ENCODE results near the gene VENTX. TPM values are rescaled to one million over a fixed set of nuclear protein-coding genes. Genes with fewer than 3 reads are reported as not detected.

Gene VENTX
- total and polyA plus RNA-seq, 10 of the 15 experiments (the other 5 are each of a cell fraction or from before 2014, with no cell fraction given), result 0.05 TPM; not detected in 9

- Histone ChIP-seq H3K27ac (ENCODE audit: control insufficient read depth, insufficient read depth) (no peak overlapping the region), H3K4me1 (ENCODE audit: control insufficient read depth, insufficient read depth, low read length) (peaks cover 12% of the 10 kb centered on the region), H3K27me3 (replicated peaks in 1 of 2; ENCODE audit: control insufficient read depth in 2 of 2, insufficient read depth in 2 of 2, low read length in 1 of 2) (no peaks in the 10 kb centered on the region), H3K9me3 (replicated peaks; ENCODE audit: control insufficient read depth, insufficient read depth, low read length) (no peaks in the 10 kb centered on the region), H3K4me3 (no peak overlapping the region), H3K36me3 (ENCODE audit: control insufficient read depth in 2 of 2, insufficient read depth in 2 of 2, low read length in 1 of 2) (peaks cover 8 to 21% of the 10 kb centered on the region in 2 experiments), H3K9ac (ENCODE audit: control insufficient read depth, insufficient read depth, low read length) (no peak overlapping the region), H3K4me2 (ENCODE audit: control insufficient read depth, insufficient read depth) (no peak overlapping the region), H2AFZ (ENCODE audit: control insufficient read depth, low read depth, low read length) (no peak overlapping the region), H4K20me1 (ENCODE audit: control insufficient read depth, insufficient read depth) (no peaks in the 10 kb centered on the region), H3K79me2 (ENCODE audit: control insufficient read depth, insufficient read depth, low read length) (no peaks in the 10 kb centered on the region)
- in situ Hi-C loops (cut with MboI), result no loop called here
- RAD21 ChIA-PET (ENCODE audit: unreplicated experiment), result no interaction called here
- FAIRE-seq (no peak), ATAC-seq (no peak), DNase-seq (ENCODE audit: low read depth, low spot score) (no peak)
- TF ChIP-seq, protein P1, sequence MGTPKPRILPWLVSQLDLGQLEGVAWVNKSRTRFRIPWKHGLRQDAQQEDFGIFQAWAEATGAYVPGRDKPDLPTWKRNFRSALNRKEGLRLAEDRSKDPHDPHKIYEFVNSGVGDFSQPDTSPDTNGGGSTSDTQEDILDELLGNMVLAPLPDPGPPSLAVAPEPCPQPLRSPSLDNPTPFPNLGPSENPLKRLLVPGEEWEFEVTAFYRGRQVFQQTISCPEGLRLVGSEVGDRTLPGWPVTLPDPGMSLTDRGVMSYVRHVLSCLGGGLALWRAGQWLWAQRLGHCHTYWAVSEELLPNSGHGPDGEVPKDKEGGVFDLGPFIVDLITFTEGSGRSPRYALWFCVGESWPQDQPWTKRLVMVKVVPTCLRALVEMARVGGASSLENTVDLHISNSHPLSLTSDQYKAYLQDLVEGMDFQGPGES (IDR thresholded peaks at IDR 0.05), result no peak
- TF ChIP-seq SMC3 (IDR thresholded peaks at IDR 0.05; ENCODE audit: borderline replicate concordance, low read length), result no peak
- no peak for TF ChIP-seq ATF7 (IDR thresholded peaks at IDR 0.05; ENCODE audit: low read depth)
- no peak for TF ChIP-seq YBX1 (IDR thresholded peaks at IDR 0.05)
- TF ChIP-seq REST (IDR thresholded peaks at IDR 0.05; ENCODE audit: low read depth, low read length), result no peak
- no peak for TF ChIP-seq MEF2A (IDR thresholded peaks at IDR 0.05; ENCODE audit: insufficient read depth, low read depth, low read length)
- no peak for TF ChIP-seq USF2 (IDR thresholded peaks at IDR 0.05; ENCODE audit: borderline replicate concordance, low read depth, low read length)
- TF ChIP-seq SRF (IDR thresholded peaks at IDR 0.05; ENCODE audit: low read depth in 2 of 2, low read length in 2 of 2), result no peak
- no peak for TF ChIP-seq NBN (IDR thresholded peaks at IDR 0.05)
- TF ChIP-seq, protein P2, sequence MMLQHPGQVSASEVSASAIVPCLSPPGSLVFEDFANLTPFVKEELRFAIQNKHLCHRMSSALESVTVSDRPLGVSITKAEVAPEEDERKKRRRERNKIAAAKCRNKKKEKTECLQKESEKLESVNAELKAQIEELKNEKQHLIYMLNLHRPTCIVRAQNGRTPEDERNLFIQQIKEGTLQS (IDR thresholded peaks at IDR 0.05; ENCODE audit: borderline replicate concordance, extremely low read depth, low read depth, low read length), result no peak
- TF ChIP-seq DPF2 (IDR thresholded peaks at IDR 0.05), result no peak
- CTCF ChIA-PET, result no interaction called here
- POLR2A ChIA-PET, result no interaction called here
- SMC1A ChIA-PET (ENCODE audit: uncharacterized antibody, unreplicated experiment), result no interaction called here
- WGBS (ENCODE audit: insufficient coverage, insufficient replicate concordance, low lambda C conversion rate, missing lambda C conversion rate), result 89% methylated on average over 24 of the region's 24 CpGs
- no TSS peak for BruUV-seq (replicated peaks)
- intact Hi-C loops (cut with micrococcal nuclease; ENCODE audit: unreplicated experiment), result no loop called here
Measured at GRCh38 chr10:133282846-133283390, 45.3 kb downstream of the VENTX start.
